ENCODE data around the gene GPATCH3. TPM values are rescaled to one million over a fixed set of nuclear protein-coding genes. Genes with fewer than 3 reads are reported as not detected.

The GPATCH3 gene
- total RNA-seq, 1 donor from 2014 or later: 8.2 TPM

- no peak for DNase-seq (ENCODE audit: low read depth in 2 of 2)
These were observed 55.7 kb downstream of the GPATCH3 start for GRCh38 chr1:26844424-26845196.

Other genes starting within 250 kb of the GPATCH3 start
- 7.3 and 15.2 TPM in 2 replicates for gene ARID1A, start 204.5 kb downstream of the GPATCH3 start, total RNA-seq
- gene PIGV, start 112.5 kb downstream of the GPATCH3 start, total RNA-seq: 6.2 and 7.2 TPM in 2 replicates
- 3.6 and 7.1 TPM in 2 replicates for gene ZDHHC18, start 73.8 kb downstream of the GPATCH3 start, total RNA-seq
- gene SFN, start 37.3 kb downstream of the GPATCH3 start, total RNA-seq: 0.13 TPM in 1 of 2 replicates, not detected in the other
- gene GPN2, start 10.2 kb downstream of the GPATCH3 start, total RNA-seq: 6.8 and 11.1 TPM in 2 replicates
- not detected in 2 replicates for gene NR0B2, start 13.5 kb upstream of the GPATCH3 start, total RNA-seq
- gene NUDC, start 21.3 kb upstream of the GPATCH3 start, total RNA-seq: 16.9 and 18.3 TPM in 2 replicates
- gene KDF1, start 60.0 kb upstream of the GPATCH3 start, total RNA-seq: not detected in 2 replicates
- gene TRNP1, start 93.2 kb upstream of the GPATCH3 start, total RNA-seq: 1.4 and 3.1 TPM in 2 replicates
- gene TENT5B, start 112.4 kb upstream of the GPATCH3 start, total RNA-seq: under 0.01 and 0.26 TPM in 2 replicates

Measured in dermis microvascular lymphatic vessel endothelial cell (primary cell).